ENCODE results near the gene RBM19.

RBM19 gene

GRCh38 chr12:113877607-113878006, 88.5 kb downstream of the RBM19 start:
- no peak for DNase-seq

- DNase-seq: no peak
Measured at GRCh38 chr12:113876160-113876559, 90.0 kb downstream of the RBM19 start.

GRCh38 chr12:113875691-113876090, 90.4 kb downstream of the RBM19 start:
- DNase-seq: no peak

- no peak for DNase-seq
Measured at GRCh38 chr12:113874999-113875561, 91.0 kb downstream of the RBM19 start.

GRCh38 chr12:113874326-113874725, 91.8 kb downstream of the RBM19 start:
- no peak for DNase-seq

- no peak for DNase-seq
Measured at GRCh38 chr12:113873740-113874139, 92.4 kb downstream of the RBM19 start.

GRCh38 chr12:113870890-113871289, 95.2 kb downstream of the RBM19 start:
- no peak for DNase-seq

- no peak for DNase-seq
Measured at GRCh38 chr12:113870035-113870434, 96.1 kb downstream of the RBM19 start.

GRCh38 chr12:113868365-113868764, 97.8 kb downstream of the RBM19 start:
- DNase-seq: no peak

GRCh38 chr12:113867258-113867657, 98.9 kb downstream of the RBM19 start:
- DNase-seq: no peak

- DNase-seq: no peak
Measured at GRCh38 chr12:113866496-113866895, 99.6 kb downstream of the RBM19 start.

- no peak for DNase-seq
Measured at GRCh38 chr12:113863455-113863845, 102.7 kb downstream of the RBM19 start.

GRCh38 chr12:113862590-113863454, 103.3 kb downstream of the RBM19 start:
- no peak for DNase-seq

- no peak for DNase-seq
Measured at GRCh38 chr12:113861708-113862312, 104.3 kb downstream of the RBM19 start.

- DNase-seq: peak; percentile 25
Measured at GRCh38 chr12:113860950-113861349, 105.2 kb downstream of the RBM19 start.

- no peak for DNase-seq
Measured at GRCh38 chr12:113860059-113860820, 105.9 kb downstream of the RBM19 start.

GRCh38 chr12:113858841-113859386, 107.2 kb downstream of the RBM19 start:
- no peak for DNase-seq

- DNase-seq: no peak
Measured at GRCh38 chr12:113857371-113857770, 108.8 kb downstream of the RBM19 start.

GRCh38 chr12:113855998-113856397, 110.1 kb downstream of the RBM19 start:
- DNase-seq: no peak

- no peak for DNase-seq
Measured at GRCh38 chr12:113854385-113855142, 111.6 kb downstream of the RBM19 start.

GRCh38 chr12:113853491-113853890, 112.6 kb downstream of the RBM19 start:
- no peak for DNase-seq
